ENCODE results near the gene PRPF38B.

PRPF38B gene

GRCh38 chr1:108718927-108719655 is 27.0 kb downstream of the PRPF38B start:
- peak; percentile 19 for DNase-seq

GRCh38 chr1:108719656-108720435 is 27.7 kb downstream of the PRPF38B start:
- peak; percentile 97 for DNase-seq

GRCh38 chr1:108722292-108722691 is 30.2 kb downstream of the PRPF38B start:
- DNase-seq = no peak

GRCh38 chr1:108725906-108726305 is 33.8 kb downstream of the PRPF38B start:
- DNase-seq = no peak

GRCh38 chr1:108728327-108728923 is 36.3 kb downstream of the PRPF38B start:
- DNase-seq = no peak

- no peak for DNase-seq
Measured at GRCh38 chr1:108729481-108729880, 37.4 kb downstream of the PRPF38B start.

GRCh38 chr1:108732398-108732797 is 40.3 kb downstream of the PRPF38B start:
- DNase-seq = no peak

GRCh38 chr1:108734171-108734865 is 42.2 kb downstream of the PRPF38B start:
- no peak for DNase-seq

GRCh38 chr1:108742253-108742652 is 50.1 kb downstream of the PRPF38B start:
- no peak for DNase-seq

GRCh38 chr1:108745980-108746381 is 53.9 kb downstream of the PRPF38B start:
- no peak for DNase-seq

GRCh38 chr1:108746382-108747170 is 54.5 kb downstream of the PRPF38B start, which contains the start of gene STXBP3:
Gene STXBP3, plus strand, starts transcription at chr1:108746674. Its CDS starts 64 bp downstream, at chr1:108746738.
- peak; percentile 95 for DNase-seq

GRCh38 chr1:108747171-108747850 is 55.2 kb downstream of the PRPF38B start:
- DNase-seq = peak; percentile 86

- DNase-seq = no peak
Measured at GRCh38 chr1:108747898-108748297, 55.8 kb downstream of the PRPF38B start.

GRCh38 chr1:108749081-108749480 is 57.0 kb downstream of the PRPF38B start:
- DNase-seq = no peak

- DNase-seq = no peak
Measured at GRCh38 chr1:108750476-108751181, 58.5 kb downstream of the PRPF38B start.

All from fibroblast of skin of back (primary cell).